Stimulated activated CD4-positive, alpha-beta T cell treated with anti-CD3 and anti-CD28 coated beads, Interleukin-15, amount 100 ng/mL, for 48 hours (primary cell): ENCODE data around the gene POLR3A.

Experiments used
- DNase-seq, 2 donors: peaks; one replicate each; pipeline ENCODE4 v3.0.0-alpha.2; 2020; ENCODE audit warnings: low read depth in 2 of 2

Gene POLR3A

GRCh38 chr10:78046711-78047269 is 17.5 kb upstream of the POLR3A start:
- no peak for DNase-seq

- no peak for DNase-seq
Observed at GRCh38 chr10:78045856-78046255, 16.5 kb upstream of the POLR3A start.

DNA sequence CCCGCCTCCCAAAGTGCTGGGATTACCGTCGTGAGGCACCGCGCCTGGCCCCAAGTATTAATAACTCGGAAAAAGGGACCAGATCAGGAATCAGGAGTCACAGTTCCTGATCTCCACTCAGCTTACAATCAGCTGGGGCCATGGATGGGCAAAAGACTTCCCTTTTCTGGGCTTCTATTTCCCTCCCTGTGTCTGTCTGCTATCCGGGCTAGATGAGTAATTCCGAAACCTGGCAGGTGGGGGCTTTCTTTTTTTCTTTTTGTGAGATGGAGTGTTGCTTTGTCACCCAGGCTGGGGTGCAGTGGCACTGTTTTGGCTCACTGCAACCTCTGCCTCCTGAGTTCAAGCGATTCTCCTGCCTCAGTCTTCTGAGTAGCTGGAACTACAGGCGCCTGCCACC is 15.9 kb upstream of the POLR3A start:
- no peak for DNase-seq

GRCh38 chr10:78044699-78045098 is 15.4 kb upstream of the POLR3A start:
- DNase-seq: no peak

GRCh38 chr10:78044179-78044578 is 14.9 kb upstream of the POLR3A start:
- no peak for DNase-seq

- DNase-seq: no peak
Observed at GRCh38 chr10:78042752-78043104, 13.4 kb upstream of the POLR3A start.

GRCh38 chr10:78042058-78042751 is 12.9 kb upstream of the POLR3A start:
- DNase-seq: no peak

DNA sequence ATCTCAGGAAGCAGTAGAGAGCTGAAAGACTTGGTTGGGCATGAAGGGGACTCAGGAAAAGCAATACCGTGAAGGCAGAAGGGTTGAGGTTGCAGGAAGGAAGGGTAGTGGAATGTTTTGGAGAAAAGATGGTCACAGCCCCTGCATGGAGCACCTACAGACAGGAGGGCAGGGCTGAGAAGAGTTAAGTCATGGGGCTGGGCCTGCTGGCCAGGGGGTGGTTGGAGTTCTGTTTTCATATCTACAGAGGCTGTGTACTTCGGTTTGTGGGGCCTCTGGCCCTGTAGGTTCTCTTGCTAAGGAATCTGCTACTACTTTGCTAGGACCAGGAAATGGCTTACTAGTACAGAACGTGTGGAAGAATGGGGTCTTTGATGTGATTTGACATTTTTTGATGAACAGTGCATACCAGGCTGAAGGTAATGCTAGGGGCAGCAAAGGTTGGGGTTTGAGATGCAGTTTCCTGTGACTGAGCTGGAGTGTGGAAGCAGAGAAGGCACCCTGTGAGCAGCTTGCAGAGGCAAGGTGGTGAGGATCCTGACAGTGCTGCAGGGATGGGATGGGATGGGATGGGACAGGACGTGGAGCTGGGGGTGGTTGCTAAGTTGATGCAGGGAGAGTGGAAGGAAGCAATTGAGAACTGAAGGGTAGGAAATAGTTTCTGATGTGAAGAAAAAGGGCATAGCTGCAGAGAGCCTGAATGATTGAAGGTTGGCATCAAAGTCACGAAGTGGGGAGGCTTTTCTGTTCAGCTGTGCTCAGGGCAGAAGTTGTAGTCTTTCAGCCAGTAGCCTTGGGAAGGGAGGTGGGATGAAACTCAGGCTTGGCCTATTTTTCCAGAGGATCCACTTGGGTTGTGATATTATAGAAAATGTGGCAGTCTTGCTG is 12.1 kb upstream of the POLR3A start:
- no peak for DNase-seq

DNA sequence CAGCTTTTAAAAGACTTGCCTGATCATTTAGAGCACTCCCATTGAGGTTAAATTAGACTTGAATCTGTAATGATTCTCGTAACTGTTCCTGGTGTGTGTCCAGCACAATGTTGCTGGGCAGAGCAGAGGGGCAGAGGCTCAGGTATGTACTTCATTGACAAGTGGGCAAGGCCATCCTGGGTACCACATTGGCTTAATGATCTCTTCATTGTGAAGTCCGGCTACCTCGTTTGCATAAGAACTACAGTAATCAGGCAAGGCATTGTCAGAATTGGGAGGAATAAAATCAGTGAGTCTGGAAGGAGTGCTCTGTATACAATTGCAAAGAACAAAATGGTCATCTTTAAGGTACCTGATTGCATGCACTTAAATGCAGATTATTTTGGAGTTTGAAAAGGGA is 10.4 kb upstream of the POLR3A start:
- no peak for DNase-seq

DNA sequence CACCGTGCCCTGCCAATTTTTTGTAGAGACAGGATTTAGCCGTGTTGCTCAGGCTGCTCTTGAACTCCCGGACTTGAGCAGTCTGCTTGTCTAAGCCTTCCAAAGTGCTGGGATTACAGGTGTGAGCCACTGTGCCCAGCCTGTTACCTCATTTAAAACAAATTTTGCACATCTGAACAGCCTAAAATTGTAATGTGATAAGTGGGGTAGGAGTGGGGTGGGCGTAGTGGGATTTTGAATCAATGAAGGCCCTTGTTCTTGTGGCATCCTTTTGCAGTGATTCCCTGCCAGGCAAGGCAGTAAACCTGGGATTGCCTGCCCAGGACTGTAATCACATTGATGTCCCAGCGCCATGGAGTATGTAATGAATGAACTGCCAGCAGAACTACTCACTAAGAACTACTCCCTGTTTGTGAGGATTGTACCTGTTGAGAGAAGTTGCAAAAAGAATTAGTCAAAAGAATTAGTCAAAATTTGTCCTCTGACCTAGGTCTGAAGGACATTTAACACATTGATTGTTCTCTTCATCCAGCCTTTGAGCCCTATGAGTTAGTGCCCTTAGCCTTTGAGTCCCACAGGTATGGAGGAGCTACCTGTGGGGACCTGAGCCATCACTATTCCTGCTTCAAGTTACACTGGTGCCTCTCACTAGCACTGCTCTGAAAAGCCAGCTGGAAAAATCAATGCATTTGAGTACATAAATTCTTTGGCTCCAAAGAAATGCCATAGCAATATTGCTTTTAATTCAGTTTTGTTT is 9.7 kb upstream of the POLR3A start:
- DNase-seq: no peak

GRCh38 chr10:78038105-78038504 is 8.8 kb upstream of the POLR3A start:
- no peak for DNase-seq

- no peak for DNase-seq
Observed at GRCh38 chr10:78035933-78036583, 6.7 kb upstream of the POLR3A start.

DNA sequence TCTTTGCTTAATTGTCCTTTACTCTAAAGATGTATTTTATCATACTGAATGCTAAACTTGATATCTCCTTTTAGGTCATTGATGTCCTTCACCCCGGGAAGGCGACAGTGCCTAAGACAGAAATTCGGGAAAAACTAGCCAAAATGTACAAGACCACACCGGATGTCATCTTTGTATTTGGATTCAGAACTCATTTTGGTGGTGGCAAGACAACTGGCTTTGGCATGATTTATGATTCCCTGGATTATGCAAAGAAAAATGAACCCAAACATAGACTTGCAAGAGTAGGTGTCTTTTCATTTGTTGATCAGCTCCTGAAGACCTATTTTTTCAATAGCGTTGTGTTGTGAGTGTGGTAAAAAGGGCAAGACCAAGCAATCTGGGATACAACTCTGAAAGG is 6.1 kb upstream of the POLR3A start:
- no peak for DNase-seq

DNA sequence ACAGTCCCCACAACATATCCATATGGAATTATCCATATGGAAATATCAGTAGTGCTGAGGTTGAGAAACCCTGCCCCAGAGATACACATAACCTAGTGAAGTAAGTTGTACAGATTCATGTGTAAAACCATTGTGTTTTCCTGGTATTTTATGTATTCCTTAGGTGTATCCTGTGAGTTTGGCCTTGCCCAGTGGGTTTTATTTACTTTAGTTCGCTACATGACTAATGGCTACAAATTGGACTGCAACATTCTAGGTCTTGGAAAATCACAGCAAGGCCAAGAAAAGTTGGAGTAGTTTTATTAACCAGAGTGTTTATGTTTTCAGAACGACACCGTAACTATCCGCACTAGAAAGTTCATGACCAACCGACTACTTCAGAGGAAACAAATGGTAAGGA is 5.7 kb upstream of the POLR3A start:
- no peak for DNase-seq

- peak; percentile 87 to 91 for DNase-seq
Observed at GRCh38 chr10:78033637-78034470, 4.5 kb upstream of the POLR3A start, which contains the start of gene RPS24. RPS24 (plus strand) TSS chr10:78033863; CDS start chr10:78033902, 39 bp downstream.

- no peak for DNase-seq
Observed at GRCh38 chr10:78033387-78033636, 4.0 kb upstream of the POLR3A start.

GRCh38 chr10:78028438-78029268 is 662 bp downstream of the POLR3A start:
- no peak for DNase-seq

- DNase-seq: no peak
Observed at GRCh38 chr10:78025685-78026364, 3.5 kb downstream of the POLR3A start.

GRCh38 chr10:78023741-78024140 is 5.6 kb downstream of the POLR3A start:
- DNase-seq: no peak

DNA sequence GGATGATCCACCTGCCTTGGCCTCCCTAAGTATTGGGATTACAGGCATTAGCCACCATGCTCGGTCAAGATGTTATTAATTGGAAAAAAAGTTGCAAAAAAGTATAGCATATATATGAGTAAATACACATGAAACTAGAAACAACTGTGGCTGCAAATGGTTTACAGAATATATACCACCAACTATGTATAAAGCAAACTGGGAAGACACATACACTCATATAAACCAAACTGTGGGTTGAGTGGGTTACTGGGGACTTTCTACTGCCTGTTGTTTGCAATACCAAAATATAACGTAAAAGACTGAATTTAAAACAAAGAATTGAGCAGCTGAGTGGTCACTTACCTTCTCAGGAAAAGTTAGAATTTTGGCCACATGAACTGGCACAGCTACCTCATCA is 8.1 kb downstream of the POLR3A start:
- no peak for DNase-seq
